ENCODE results near the gene MRPL49. TPM values are rescaled to one million over a fixed set of nuclear protein-coding genes. Genes with fewer than 3 reads are reported as not detected.

The MRPL49 gene
- total and polyA plus RNA-seq, 2 of the 8 experiments (the other 6 are each of a cell fraction or from before 2014, with no cell fraction given): 54.0 to 84.8 TPM

GRCh38 chr11:65134240-65134951, 12.3 kb downstream of the MRPL49 start, which contains the start of gene SYVN1 (continued):
- TF ChIP-seq RNF2 (IDR thresholded peaks at IDR 0.05; ENCODE audit: borderline replicate concordance, low read depth, low read length, missing control alignments, poor library complexity, severe bottlenecking): no peak
- TF ChIP-seq BRCA1 (IDR thresholded peaks at IDR 0.05; ENCODE audit: low read depth, low read length): peak; percentile 29; the same call in 1 of the 2 replicates
- no peak for TF ChIP-seq TEAD4 (IDR thresholded peaks at IDR 0.05; ENCODE audit: low read depth, low read length)
- TF ChIP-seq YY1 (IDR thresholded peaks at IDR 0.05; ENCODE audit: low read depth, low read length): no peak
- TF ChIP-seq SP1 (IDR thresholded peaks at IDR 0.05; ENCODE audit: low read depth, low read length): no peak
- TF ChIP-seq POLR2A (IDR thresholded peaks at IDR 0.05; ENCODE audit: control extremely low read depth in 1 of 2, low read depth in 2 of 2, low read length in 2 of 2): no peak; a peak in 1 of 3 replicates
- TF ChIP-seq KDM1A (IDR thresholded peaks at IDR 0.05; ENCODE audit: borderline replicate concordance, low read length): no peak
- peak; percentile 27; the same call in 1 of the 2 replicates for TF ChIP-seq MAX (IDR thresholded peaks at IDR 0.05)
- no peak for TF ChIP-seq BCL11A (IDR thresholded peaks at IDR 0.05; ENCODE audit: low read depth in 2 of 2, low read length in 2 of 2)
- TF ChIP-seq CBX5 (IDR thresholded peaks at IDR 0.05; ENCODE audit: low read depth, low read length): no peak
- TF ChIP-seq HDAC6 (IDR thresholded peaks at IDR 0.05; ENCODE audit: low read depth, low read length): no peak
- no peak for TF ChIP-seq CTCF (IDR thresholded peaks at IDR 0.05; ENCODE audit: control extremely low read depth in 1 of 3, insufficient read depth in 1 of 3, low read depth in 1 of 3, low read length in 3 of 3)
- TF ChIP-seq SIX5 (IDR thresholded peaks at IDR 0.05; ENCODE audit: low read depth, low read length): no peak; the same call in 1 of the 2 replicates
- TF ChIP-seq NANOG (IDR thresholded peaks at IDR 0.05; ENCODE audit: insufficient read depth, low read depth, low read length, poor library complexity, severe bottlenecking): no peak
- peak; percentile 71 for TF ChIP-seq RBBP5 (IDR thresholded peaks at IDR 0.05; ENCODE audit: borderline replicate concordance, low read depth, low read length)
- peak; percentile 89 to 91; a peak in 3 of 4 replicates for TF ChIP-seq SIN3A (conservative IDR thresholded peaks at IDR 0.05 in 1 of 2, IDR thresholded peaks at IDR 0.05 in 1 of 2; ENCODE audit: low read depth in 1 of 2, low read length in 2 of 2)
- TF ChIP-seq CREB1 (IDR thresholded peaks at IDR 0.05): peak; percentile 79; the same call in 1 of the 2 replicates
- no peak for TF ChIP-seq TAF7 (optimal IDR thresholded peaks at IDR 0.05; ENCODE audit: borderline replicate concordance, low read depth, low read length)
- 0 out of 2 replicates have a peak, but pooled peaks have one; percentile 27 for TF ChIP-seq ATF2 (IDR thresholded peaks at IDR 0.05; ENCODE audit: low read length)

Data from H1 (cell line).